DND-41 (cell line): ENCODE data around the gene SPO11.
A peak's percentile ranks its signal among the peaks of the same experiment; 100 is the strongest.

Experiments used
- ATAC-seq: fragments of 200-7000 bp; cut with Tn5 transposase; 3 replicates; pipeline ENCODE4 v1.9.1; 2021; ENCODE audit warnings: low read depth; ENCODE audit not compliant: insufficient read depth
- DNase-seq: peaks from one replicate; pipeline ENCODE4 v3.0.0-alpha.2; 2020
- H2AFZ ChIP-seq: 2 replicates; pipeline ENCODE4 v1.6.0; 2012; ENCODE audit warnings: low read depth, low read length
- H3K27ac ChIP-seq: 2 replicates; pipeline ENCODE4 v1.5.1; 2012; ENCODE audit warnings: low read length, inconsistent platforms
- H3K27me3 ChIP-seq: fragments of 200-600 bp; sonication (generic); 2 replicates; pipeline ENCODE4 v1.6.0; 2012; ENCODE audit warnings: low read length, mild to moderate bottlenecking, inconsistent platforms; ENCODE audit not compliant: insufficient read depth, poor library complexity
- H3K36me3 ChIP-seq: 2 replicates; pipeline ENCODE4 v1.5.1; 2012; ENCODE audit warnings: low read length, inconsistent platforms; ENCODE audit not compliant: insufficient read depth
- H3K4me1 ChIP-seq: 2 replicates; pipeline ENCODE4 v1.5.1; 2012; ENCODE audit warnings: mild to moderate bottlenecking, low read length; ENCODE audit not compliant: insufficient read depth
- H3K4me2 ChIP-seq: 2 replicates; pipeline ENCODE4 v1.6.0; 2012; ENCODE audit warnings: mild to moderate bottlenecking, moderate library complexity, low read length, inconsistent platforms; ENCODE audit not compliant: insufficient read depth
- H3K4me3 ChIP-seq, 2 experiments: fragments of 200-600 bp in 1 of 2; shearing (Covaris generic) in 1 of 2; 2 replicates each; pipeline ENCODE4 v1.5.1; 2012 to 2016; ENCODE audit warnings: inconsistent platforms in 2 of 2, low read length in 2 of 2, mild to moderate bottlenecking in 2 of 2, low read depth in 1 of 2, moderate library complexity in 1 of 2
- H3K79me2 ChIP-seq: 2 replicates; pipeline ENCODE4 v1.6.0; 2012; ENCODE audit warnings: low read length, inconsistent platforms; ENCODE audit not compliant: insufficient read depth
- H3K9ac ChIP-seq: 2 replicates; pipeline ENCODE4 v1.6.0; 2012; ENCODE audit warnings: low read depth, mild to moderate bottlenecking, inconsistent platforms, low read length, moderate library complexity
- H3K9me3 ChIP-seq: 2 replicates; pipeline ENCODE4 v1.5.1; 2012; ENCODE audit warnings: low read length, moderate library complexity, mild to moderate bottlenecking, inconsistent platforms; ENCODE audit not compliant: insufficient read depth, severe bottlenecking
- H4K20me1 ChIP-seq: 2 replicates; pipeline ENCODE4 v1.6.0; 2012; ENCODE audit warnings: low read length; ENCODE audit not compliant: insufficient read depth
- CTCF ChIP-seq: IDR thresholded peaks from 2 replicates; pipeline ENCODE4 v1.5.1; 2012; ENCODE audit warnings: borderline replicate concordance, low read length, moderate library complexity, mild to moderate bottlenecking; ENCODE audit not compliant: poor library complexity, severe bottlenecking; ENCODE audit errors: extremely low read depth
- EZH2 ChIP-seq: IDR thresholded peaks from 3 replicates; pipeline ENCODE4 v1.6.1; 2012; ENCODE audit warnings: borderline replicate concordance, low read depth, mild to moderate bottlenecking, moderate library complexity, low read length, inconsistent platforms; ENCODE audit not compliant: severe bottlenecking

SPO11 gene

GRCh38 chr20:57325632-57326356, 3.8 kb upstream of the SPO11 start:
- Histone ChIP-seq H3K4me2 (no peak overlapping the region), H4K20me1 (0 out of 2 replicates have a peak, but pooled peaks cover 2% of the 10 kb centered on the region), H2AFZ (no peak overlapping the region), H3K9me3 (no peaks in the 10 kb centered on the region), H3K79me2 (no peaks in the 10 kb centered on the region), H3K27me3 (peaks cover 18% of the 10 kb centered on the region), H3K27ac (no peak overlapping the region), H3K4me3 (no peak overlapping the region), H3K9ac (no peak overlapping the region), H3K4me1 (no peaks in the 10 kb centered on the region), H3K36me3 (no peaks in the 10 kb centered on the region)
- no peak for ATAC-seq
- TF ChIP-seq CTCF (no peak), EZH2 (no peak)
- no peak for DNase-seq

DNA sequence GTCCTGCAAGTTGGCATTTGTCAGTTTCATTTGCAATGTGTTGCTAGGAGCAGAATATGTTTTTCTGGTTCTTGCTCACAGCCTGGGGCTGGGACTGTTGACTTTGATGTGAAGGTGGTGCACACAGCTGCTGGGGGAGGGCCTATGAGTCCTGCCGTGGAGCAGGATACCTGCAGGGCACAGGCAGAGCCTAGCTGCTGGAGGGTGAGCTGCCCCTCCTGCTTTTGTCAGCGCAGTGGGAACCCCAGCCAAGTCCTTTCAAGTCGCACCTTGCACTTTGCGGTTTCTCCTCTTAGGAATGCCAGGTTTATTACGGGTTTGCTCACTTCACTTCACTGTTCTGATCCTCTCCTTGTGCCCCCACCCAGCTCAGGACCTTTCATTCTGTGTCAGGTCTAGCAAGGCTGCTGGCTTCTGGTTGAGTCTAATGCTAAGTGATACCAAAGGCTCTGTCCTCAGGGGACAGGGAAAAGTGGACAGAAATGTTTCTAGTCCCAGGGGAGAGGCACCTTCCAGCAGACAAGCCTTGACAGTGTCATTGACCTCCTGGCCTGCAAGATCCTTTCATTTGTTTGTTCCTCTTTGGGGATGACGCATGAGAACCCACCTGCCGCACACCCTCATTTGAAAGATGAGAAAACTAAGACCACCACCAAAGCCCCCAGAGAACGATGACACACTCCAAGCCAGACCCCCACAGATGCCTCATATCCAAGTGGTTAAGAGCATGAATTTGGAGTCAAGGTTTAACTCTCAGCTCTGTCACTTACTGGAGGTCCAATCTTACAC, 2.7 kb upstream of the SPO11 start:
- Histone ChIP-seq H4K20me1 (0 out of 2 replicates have a peak, but pooled peaks cover 2% of the 10 kb centered on the region), H3K9ac (no peak overlapping the region), H3K79me2 (no peaks in the 10 kb centered on the region), H3K4me2 (no peak overlapping the region), H3K4me1 (no peaks in the 10 kb centered on the region), H3K27ac (no peak overlapping the region), H3K27me3 (peaks cover 17% of the 10 kb centered on the region), H3K9me3 (no peaks in the 10 kb centered on the region), H3K36me3 (no peaks in the 10 kb centered on the region), H2AFZ (no peak overlapping the region), H3K4me3 (no peak overlapping the region)
- DNase-seq (no peak), ATAC-seq (0 out of 3 replicates have a peak, but pooled peaks have one; percentile 27)
- TF ChIP-seq CTCF (no peak), EZH2 (no peak)

- no peaks in the 10 kb centered on the region for H3K4me1 ChIP-seq
- no peak overlapping the region for H3K4me2 ChIP-seq
- H3K4me3 ChIP-seq: no peak overlapping the region
- H3K79me2 ChIP-seq: no peaks in the 10 kb centered on the region
- no peaks in the 10 kb centered on the region for H3K36me3 ChIP-seq
- H3K27ac ChIP-seq: no peak overlapping the region
- no peak overlapping the region for H2AFZ ChIP-seq
- no peak for ATAC-seq
- DNase-seq: no peak
- H4K20me1 ChIP-seq: 0 out of 2 replicates have a peak, but pooled peaks cover 2% of the 10 kb centered on the region
- H3K27me3 ChIP-seq: peaks cover 21% of the 10 kb centered on the region
- H3K9ac ChIP-seq: no peak overlapping the region
- no peak for TF ChIP-seq EZH2
- TF ChIP-seq CTCF: no peak
- H3K9me3 ChIP-seq: no peaks in the 10 kb centered on the region
These were observed 1.8 kb upstream of the SPO11 start for GRCh38 chr20:57327820-57328219.
